ENCODE data around the gene ADAMTS3. TPM values are rescaled to one million over a fixed set of nuclear protein-coding genes. Genes with fewer than 3 reads are reported as not detected.

Gene ADAMTS3
- total and polyA plus RNA-seq, 2 donors (not counting 3 experiments of a cell fraction or from before 2014, with no cell fraction given) = 0.37 to 1.3 TPM

DNA sequence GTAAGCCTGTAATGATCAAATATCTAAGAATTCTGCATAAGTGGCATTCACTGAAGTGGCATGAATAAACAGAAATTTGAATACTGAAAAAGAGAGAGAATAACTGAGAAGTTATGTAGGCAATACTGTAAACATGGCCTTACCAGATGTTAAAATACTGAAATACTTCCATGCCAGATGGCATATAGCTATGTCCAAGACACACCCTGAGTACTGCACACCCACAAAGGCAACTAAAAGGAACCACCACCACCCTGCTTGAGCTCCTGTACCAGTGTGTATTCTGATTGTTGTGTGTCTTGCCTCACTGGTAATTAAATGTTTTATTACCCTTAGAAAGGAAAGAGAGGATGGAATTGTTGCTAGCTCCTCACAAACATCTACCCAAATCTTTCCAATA, 192.1 kb downstream of the ADAMTS3 start:
- TF ChIP-seq, protein P1, sequence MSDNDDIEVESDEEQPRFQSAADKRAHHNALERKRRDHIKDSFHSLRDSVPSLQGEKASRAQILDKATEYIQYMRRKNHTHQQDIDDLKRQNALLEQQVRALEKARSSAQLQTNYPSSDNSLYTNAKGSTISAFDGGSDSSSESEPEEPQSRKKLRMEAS (IDR thresholded peaks at IDR 0.05; ENCODE audit: insufficient read depth, insufficient read length) = no peak
- TF ChIP-seq, protein P2, sequence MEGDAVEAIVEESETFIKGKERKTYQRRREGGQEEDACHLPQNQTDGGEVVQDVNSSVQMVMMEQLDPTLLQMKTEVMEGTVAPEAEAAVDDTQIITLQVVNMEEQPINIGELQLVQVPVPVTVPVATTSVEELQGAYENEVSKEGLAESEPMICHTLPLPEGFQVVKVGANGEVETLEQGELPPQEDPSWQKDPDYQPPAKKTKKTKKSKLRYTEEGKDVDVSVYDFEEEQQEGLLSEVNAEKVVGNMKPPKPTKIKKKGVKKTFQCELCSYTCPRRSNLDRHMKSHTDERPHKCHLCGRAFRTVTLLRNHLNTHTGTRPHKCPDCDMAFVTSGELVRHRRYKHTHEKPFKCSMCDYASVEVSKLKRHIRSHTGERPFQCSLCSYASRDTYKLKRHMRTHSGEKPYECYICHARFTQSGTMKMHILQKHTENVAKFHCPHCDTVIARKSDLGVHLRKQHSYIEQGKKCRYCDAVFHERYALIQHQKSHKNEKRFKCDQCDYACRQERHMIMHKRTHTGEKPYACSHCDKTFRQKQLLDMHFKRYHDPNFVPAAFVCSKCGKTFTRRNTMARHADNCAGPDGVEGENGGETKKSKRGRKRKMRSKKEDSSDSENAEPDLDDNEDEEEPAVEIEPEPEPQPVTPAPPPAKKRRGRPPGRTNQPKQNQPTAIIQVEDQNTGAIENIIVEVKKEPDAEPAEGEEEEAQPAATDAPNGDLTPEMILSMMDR (IDR thresholded peaks at IDR 0.05; ENCODE audit: extremely low read depth in 1 of 2, insufficient read depth in 1 of 2, low read depth in 1 of 2, low read length in 2 of 2) = no peak
- TF ChIP-seq EZH2 (IDR thresholded peaks at IDR 0.05; ENCODE audit: borderline replicate concordance, low read depth, low read length, severe bottlenecking) (no peak), POLR2A (IDR thresholded peaks at IDR 0.05; ENCODE audit: low read depth, low read length) (no peak), GATA2 (IDR thresholded peaks at IDR 0.05; ENCODE audit: insufficient read depth, insufficient read length, low read depth, low read length) (no peak)
- intact Hi-C loops (cut with micrococcal nuclease) (no loop called here), dilution Hi-C loops (cut with MboI; ENCODE audit: extremely low pct_ligation_motif_present, low sequenced_read_pairs) (no loop called here)
- Histone ChIP-seq H3K27me3 (ENCODE audit: control insufficient read depth in 2 of 2, insufficient read depth in 2 of 2, low read length in 2 of 2) (no peaks in the 10 kb centered on the region), H3K9me3 (replicated peaks; ENCODE audit: control insufficient read depth, insufficient read depth, low read length) (no peaks in the 10 kb centered on the region), H3K9ac (replicated peaks; ENCODE audit: extremely low read depth, insufficient read depth, low read length) (no peak overlapping the region), H3K9me1 (replicated peaks; ENCODE audit: control insufficient read depth, extremely low read depth, insufficient read depth, low read length) (no peaks in the 10 kb centered on the region), H3K27ac (ENCODE audit: insufficient read depth, low read depth, low read length) (no peak overlapping the region), H3K36me3 (ENCODE audit: control insufficient read depth in 2 of 2, extremely low read depth in 1 of 2, insufficient read depth in 2 of 2, low read length in 2 of 2) (no peaks in the 10 kb centered on the region), H3K4me1 (ENCODE audit: control insufficient read depth, extremely low read depth, insufficient read depth, low read length) (peaks cover 4% of the 10 kb centered on the region), H3K4me3 (replicated peaks in 1 of 3; ENCODE audit: insufficient read depth in 1 of 3, low read depth in 1 of 3, low read length in 3 of 3) (no peak overlapping the region), H3K79me2 (ENCODE audit: control insufficient read depth, insufficient read depth, low read length) (no peaks in the 10 kb centered on the region), H3K4me2 (ENCODE audit: insufficient read depth, low read length) (no peak overlapping the region), H4K20me1 (replicated peaks; ENCODE audit: control insufficient read depth, extremely low read depth, insufficient read depth, low read length) (no peaks in the 10 kb centered on the region), H2AFZ (ENCODE audit: low read depth, low read length) (no peak overlapping the region)
- ChIA-PET POLR2A (no interaction called here), CTCF (interaction anchor here (1.8 kb wide), 1 partner anchor 10 kb away, joined by 4 read pairs; no protein-coding TSS in a partner anchor)
- DNase-seq (ENCODE audit: low read depth, low spot score) = no peak
- no peak for FAIRE-seq
- no TSS peak for BruUV-seq (replicated peaks)
